ENCODE data around the gene GABRG3.

GRCh38 chr15:27482287-27482686, 511.3 kb downstream of the GABRG3 start:
- no peak for TF ChIP-seq POLR2A (IDR thresholded peaks at IDR 0.05)
- no peak for TF ChIP-seq CTCF (IDR thresholded peaks at IDR 0.05)
